ENCODE data around the gene EIF4A3.
A peak's percentile ranks its signal among the peaks of the same experiment; 100 is the strongest.
"Not testable (repeated sequence)": the region's sequence is repeated elsewhere in the genome, so short reads cannot be mapped to it uniquely, and the experiment has no call there.

Gene EIF4A3

GRCh38 chr17:80163336-80163735, 16.4 kb upstream of the EIF4A3 start:
- no peak for DNase-seq (ENCODE audit: low read depth)
- TF ChIP-seq CTCF (IDR thresholded peaks at IDR 0.05; ENCODE audit: insufficient read depth, low read depth, low read length, missing control alignments), result no peak
- no peak overlapping the region for H3K4me3 ChIP-seq (ENCODE audit: low read length)

GRCh38 chr17:80160536-80160935, 13.6 kb upstream of the EIF4A3 start:
- no peak for TF ChIP-seq CTCF (IDR thresholded peaks at IDR 0.05; ENCODE audit: insufficient read depth, low read depth, low read length, missing control alignments)
- no peak overlapping the region for H3K4me3 ChIP-seq (ENCODE audit: low read length)
- DNase-seq (ENCODE audit: low read depth), result no peak

GRCh38 chr17:80158846-80159245, 11.9 kb upstream of the EIF4A3 start:
- no peak overlapping the region for H3K4me3 ChIP-seq (ENCODE audit: low read length)
- no peak for DNase-seq (ENCODE audit: low read depth)
- no peak for TF ChIP-seq CTCF (IDR thresholded peaks at IDR 0.05; ENCODE audit: insufficient read depth, low read depth, low read length, missing control alignments)

GRCh38 chr17:80155600-80155999, 8.7 kb upstream of the EIF4A3 start:
- not testable (repeated sequence) for H3K4me3 ChIP-seq (ENCODE audit: low read length)
- DNase-seq (ENCODE audit: low read depth), result peak; percentile 62

GRCh38 chr17:80154166-80154565, 7.2 kb upstream of the EIF4A3 start:
- no peak for DNase-seq (ENCODE audit: low read depth)
- TF ChIP-seq CTCF (IDR thresholded peaks at IDR 0.05; ENCODE audit: insufficient read depth, low read depth, low read length, missing control alignments), result no peak
- H3K4me3 ChIP-seq (ENCODE audit: low read length), result no peak overlapping the region

- DNase-seq (ENCODE audit: low read depth), result no peak
- no peak overlapping the region for H3K4me3 ChIP-seq (ENCODE audit: low read length)
- no peak for TF ChIP-seq CTCF (IDR thresholded peaks at IDR 0.05; ENCODE audit: insufficient read depth, low read depth, low read length, missing control alignments)
Measured at GRCh38 chr17:80153004-80153403, 6.1 kb upstream of the EIF4A3 start.

GRCh38 chr17:80152081-80152702, 5.3 kb upstream of the EIF4A3 start:
- no peak for TF ChIP-seq CTCF (IDR thresholded peaks at IDR 0.05; ENCODE audit: insufficient read depth, low read depth, low read length, missing control alignments)
- no peak overlapping the region for H3K4me3 ChIP-seq (ENCODE audit: low read length)
- no peak for DNase-seq (ENCODE audit: low read depth)

Data from epithelial cell of esophagus (primary cell).